HEK293T (cell line): ENCODE data around the gene PPDPF.

Experiments
- CTCF ChIA-PET: fragments of 350-600 bp; formaldehyde crosslinking; extraction: SDS; loops from one replicate; lab custom pipeline; 2021; ENCODE audit warnings: antibody characterized with exemption, inconsistent platforms; lab: Yijun Ruan, JAX
- POLR2A ChIA-PET: fragments of 350-600 bp; formaldehyde crosslinking; extraction: SDS; loops from one replicate; lab custom pipeline; 2020; ENCODE audit warnings: antibody characterized with exemption, inconsistent platforms; lab: Yijun Ruan, JAX
- DNase-seq: peaks from one replicate; pipeline ENCODE4 v3.0.0; 2012; ENCODE audit warnings: mixed read lengths; ENCODE audit errors: extremely low spot score
- ARNT ChIP-seq: fragments of 450-650 bp; IDR thresholded peaks from 2 replicates; pipeline ENCODE4 v1.6.1; 2017; ENCODE audit warnings: mild to moderate bottlenecking
- BHLHE40 ChIP-seq: fragments of 450-650 bp; IDR thresholded peaks from 2 replicates; pipeline ENCODE4 v1.6.1; 2016; ENCODE audit warnings: mild to moderate bottlenecking, moderate library complexity, borderline replicate concordance
- CTBP1 ChIP-seq: fragments of 450-650 bp; IDR thresholded peaks from 2 replicates; pipeline ENCODE4 v1.6.1; 2016; ENCODE audit warnings: borderline replicate concordance
- ELF4 ChIP-seq: fragments of 450-650 bp; IDR thresholded peaks from 2 replicates; pipeline ENCODE4 v1.6.1; 2017; ENCODE audit warnings: antibody characterized with exemption
- FOXA1 ChIP-seq: fragments of 450-650 bp; IDR thresholded peaks from 2 replicates; pipeline ENCODE4 v1.6.1; 2016; ENCODE audit warnings: mild to moderate bottlenecking
- FOXK2 ChIP-seq: fragments of 450-650 bp; IDR thresholded peaks from 2 replicates; pipeline ENCODE4 v1.6.1; 2016; ENCODE audit warnings: mild to moderate bottlenecking
- FOXM1 ChIP-seq: fragments of 450-650 bp; IDR thresholded peaks from 2 replicates; pipeline ENCODE4 v1.6.1; 2017; ENCODE audit warnings: mild to moderate bottlenecking, borderline replicate concordance
- HDGF ChIP-seq: fragments of 450-650 bp; IDR thresholded peaks from 2 replicates; pipeline ENCODE4 v1.6.1; 2017; ENCODE audit warnings: antibody characterized with exemption, borderline replicate concordance
- L3MBTL2 ChIP-seq: fragments of 450-650 bp; conservative IDR thresholded peaks from 2 replicates; pipeline ENCODE4 v1.6.1; 2016; ENCODE audit warnings: mild to moderate bottlenecking
- LEF1 ChIP-seq: fragments of 450-650 bp; IDR thresholded peaks from 2 replicates; pipeline ENCODE4 v1.6.1; 2017; ENCODE audit warnings: mild to moderate bottlenecking, borderline replicate concordance
- NFRKB ChIP-seq: fragments of 450-650 bp; IDR thresholded peaks from 2 replicates; pipeline ENCODE4 v1.6.1; 2016; ENCODE audit warnings: mild to moderate bottlenecking, moderate library complexity
- SP1 ChIP-seq: fragments of 450-650 bp; IDR thresholded peaks from 2 replicates; pipeline ENCODE4 v1.6.1; 2017
- SUZ12 ChIP-seq: fragments of 450-650 bp; IDR thresholded peaks from 2 replicates; pipeline ENCODE4 v1.6.1; 2016; ENCODE audit warnings: mild to moderate bottlenecking
- TARDBP ChIP-seq: fragments of 450-650 bp; IDR thresholded peaks from 2 replicates; pipeline ENCODE4 v1.6.1; 2016
- ZNF384 ChIP-seq: fragments of 450-650 bp; IDR thresholded peaks from 2 replicates; pipeline ENCODE4 v1.6.1; 2016
- TF ChIP-seq, protein P1 (sequence below): fragments of 450-650 bp; IDR thresholded peaks from 2 replicates; pipeline ENCODE4 v1.6.1; 2016

Gene PPDPF

DNA sequence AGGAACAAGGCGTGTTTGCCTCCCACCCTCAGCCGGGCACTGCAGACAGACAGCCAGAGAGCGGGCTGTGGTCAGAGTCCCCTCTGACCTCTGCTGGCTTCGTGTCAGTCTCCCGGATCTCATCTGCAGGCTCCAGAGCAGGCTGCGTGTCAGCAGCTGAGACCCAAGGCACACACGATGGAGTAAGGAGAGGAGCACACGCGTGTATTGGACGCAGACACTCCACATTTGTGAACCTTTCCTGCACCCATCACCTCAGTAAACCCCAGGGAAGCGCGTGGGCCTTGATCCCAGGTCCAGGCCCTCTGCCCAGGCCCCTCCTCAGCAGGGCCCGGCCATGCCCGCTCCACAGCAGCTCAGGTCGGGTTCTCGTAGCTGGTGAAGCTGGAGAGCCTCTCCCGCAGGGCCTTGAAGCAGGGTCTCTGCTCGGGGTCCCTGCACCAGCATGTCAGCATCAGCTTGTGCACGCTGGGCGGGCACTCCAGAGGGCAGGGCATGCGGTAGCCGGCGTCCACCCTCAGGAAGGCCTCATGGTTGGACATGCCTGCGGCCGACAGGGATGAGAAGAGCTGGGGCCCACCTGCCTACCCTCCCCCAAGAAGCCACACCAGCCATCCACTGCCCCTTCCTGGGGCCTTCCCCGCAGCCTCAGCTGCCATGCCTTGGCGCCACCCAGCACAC lies 8.8 kb downstream of the PPDPF start:
- CTCF ChIA-PET: no interaction called here
- POLR2A ChIA-PET: no interaction called here
- TF ChIP-seq SP1 (no peak), SUZ12 (no peak)
- DNase-seq: no peak

DNA sequence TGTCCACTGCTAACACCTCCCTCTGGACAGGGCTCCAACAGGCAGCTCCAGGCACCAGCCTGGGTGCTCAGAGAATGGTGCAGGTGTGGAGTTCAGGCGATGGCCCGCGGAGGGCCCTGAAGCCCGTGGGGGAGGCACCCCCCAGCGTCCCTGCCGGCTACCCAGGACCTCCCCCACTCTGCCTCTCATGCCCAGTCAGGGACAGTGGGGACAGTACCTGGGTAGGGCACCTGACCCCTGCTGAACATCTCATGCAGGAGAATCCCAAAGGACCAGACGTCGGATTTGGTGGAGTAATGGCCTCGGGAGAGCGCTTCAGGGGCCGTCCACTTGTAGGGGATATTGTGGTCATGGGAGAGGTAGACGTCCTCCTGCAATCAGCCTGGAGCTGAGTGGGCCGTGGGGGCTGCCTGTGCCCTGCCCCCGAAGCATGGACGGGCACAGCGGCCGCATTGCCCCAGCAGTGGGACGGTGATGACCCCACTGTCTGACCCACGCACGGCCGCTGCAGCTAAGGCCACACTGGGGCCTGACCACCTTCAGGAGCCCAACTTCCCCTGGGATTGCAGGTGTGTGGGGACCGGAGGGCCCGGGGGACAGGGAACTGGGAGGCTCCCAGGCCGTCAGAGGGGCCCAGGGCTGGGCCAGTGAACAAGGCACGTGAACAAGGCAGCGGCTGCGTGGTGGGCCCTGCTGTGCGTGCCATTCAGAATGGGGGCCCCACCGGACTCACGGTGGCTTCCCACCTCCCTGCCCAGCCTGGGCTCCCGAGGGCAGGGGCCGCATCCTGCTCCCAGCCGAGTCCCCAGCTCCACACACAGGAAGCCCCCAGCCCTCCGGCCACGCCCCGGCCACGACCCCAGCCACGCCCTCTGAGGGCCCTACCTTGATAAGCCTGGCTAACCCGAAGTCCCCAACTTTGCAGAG lies 9.6 kb downstream of the PPDPF start:
- TF ChIP-seq LEF1 (no peak), L3MBTL2 (no peak)
- ChIA-PET POLR2A (interaction anchor here (2.0 kb wide), 1 partner anchor 10 kb away, joined by 8 read pairs; the partner anchor contains the start of gene PPDPF), CTCF (no interaction called here)
- DNase-seq: no peak

DNA sequence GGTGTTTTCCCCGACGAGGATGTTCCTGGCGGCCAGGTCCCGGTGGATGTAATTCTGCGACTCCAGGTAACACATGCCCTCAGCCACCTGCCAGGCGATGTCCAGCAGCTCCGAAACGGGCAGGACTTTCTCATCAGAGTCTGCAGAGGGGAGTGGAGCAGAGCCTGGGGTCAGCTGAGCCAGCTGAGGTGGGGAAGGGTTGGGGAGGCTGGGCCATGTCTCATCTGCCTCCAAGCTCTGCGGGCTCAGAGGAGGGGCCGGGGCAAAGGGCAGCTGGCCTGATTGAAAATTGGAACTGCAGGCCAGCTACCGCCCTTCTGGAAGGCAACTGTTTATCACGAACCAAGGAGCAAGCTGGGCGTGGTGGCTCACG lies 10.2 kb downstream of the PPDPF start:
- DNase-seq: no peak
- TF ChIP-seq FOXA1 (no peak), HDGF (no peak), SUZ12 (no peak), L3MBTL2 (no peak), NFRKB (no peak), LEF1 (no peak), ELF4 (no peak), FOXK2 (no peak), ZNF384 (no peak), ARNT (no peak), CTBP1 (no peak), BHLHE40 (no peak), SP1 (no peak), FOXM1 (no peak), TARDBP (no peak)
- TF ChIP-seq, protein P1, sequence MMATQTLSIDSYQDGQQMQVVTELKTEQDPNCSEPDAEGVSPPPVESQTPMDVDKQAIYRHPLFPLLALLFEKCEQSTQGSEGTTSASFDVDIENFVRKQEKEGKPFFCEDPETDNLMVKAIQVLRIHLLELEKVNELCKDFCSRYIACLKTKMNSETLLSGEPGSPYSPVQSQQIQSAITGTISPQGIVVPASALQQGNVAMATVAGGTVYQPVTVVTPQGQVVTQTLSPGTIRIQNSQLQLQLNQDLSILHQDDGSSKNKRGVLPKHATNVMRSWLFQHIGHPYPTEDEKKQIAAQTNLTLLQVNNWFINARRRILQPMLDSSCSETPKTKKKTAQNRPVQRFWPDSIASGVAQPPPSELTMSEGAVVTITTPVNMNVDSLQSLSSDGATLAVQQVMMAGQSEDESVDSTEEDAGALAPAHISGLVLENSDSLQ: no peak
- ChIA-PET POLR2A (interaction anchor here (2.0 kb wide), 1 partner anchor 10 kb away, joined by 8 read pairs; the partner anchor contains the start of gene PPDPF), CTCF (no interaction called here)

DNA sequence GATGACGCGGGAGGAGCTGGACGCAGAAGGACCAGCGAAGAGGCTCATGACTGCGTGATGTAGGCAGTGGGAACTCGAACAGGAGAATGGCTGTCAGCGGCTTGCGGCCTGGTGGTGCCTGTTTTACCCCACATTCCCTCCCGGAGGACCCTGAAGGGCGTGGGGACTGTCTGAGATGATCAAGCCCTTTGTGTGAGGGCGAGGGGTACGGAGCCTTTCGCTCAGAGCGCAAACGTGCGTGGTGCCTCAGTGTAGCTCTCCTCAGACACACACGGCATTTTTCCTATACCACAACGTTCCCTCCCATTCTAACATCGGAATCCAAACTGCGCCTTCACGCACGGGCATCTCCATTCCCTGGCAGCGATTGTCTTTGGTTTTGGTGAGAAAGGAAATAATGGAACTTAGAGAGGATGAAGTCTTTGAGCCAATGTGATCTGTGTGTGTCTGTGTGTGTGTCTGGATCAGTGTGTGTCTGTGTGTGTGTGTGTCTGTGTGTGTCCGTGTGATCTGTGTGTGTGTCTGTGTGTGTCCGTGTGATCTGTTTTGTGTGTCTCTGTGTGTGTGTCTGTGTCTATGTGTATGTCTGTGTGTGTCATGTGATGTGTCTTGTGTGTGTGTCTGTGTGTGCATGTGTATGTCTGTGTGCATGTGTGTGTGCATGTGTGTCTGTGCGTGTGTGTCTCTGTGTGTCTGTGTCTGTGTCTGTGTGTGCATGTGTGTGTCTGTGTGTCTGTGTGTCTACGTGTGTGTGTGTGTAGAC lies 11.3 kb downstream of the PPDPF start:
- ChIA-PET POLR2A (interaction anchor here (2.0 kb wide), 1 partner anchor 11 kb away, joined by 8 read pairs; the partner anchor contains the start of gene PPDPF), CTCF (no interaction called here)
- no peak for DNase-seq
- TF ChIP-seq ARNT: no peak
- TF ChIP-seq FOXK2: no peak
- TF ChIP-seq FOXA1: no peak
- TF ChIP-seq SUZ12: no peak
- TF ChIP-seq, protein P1: no peak
- TF ChIP-seq TARDBP: peak; percentile 86

DNA sequence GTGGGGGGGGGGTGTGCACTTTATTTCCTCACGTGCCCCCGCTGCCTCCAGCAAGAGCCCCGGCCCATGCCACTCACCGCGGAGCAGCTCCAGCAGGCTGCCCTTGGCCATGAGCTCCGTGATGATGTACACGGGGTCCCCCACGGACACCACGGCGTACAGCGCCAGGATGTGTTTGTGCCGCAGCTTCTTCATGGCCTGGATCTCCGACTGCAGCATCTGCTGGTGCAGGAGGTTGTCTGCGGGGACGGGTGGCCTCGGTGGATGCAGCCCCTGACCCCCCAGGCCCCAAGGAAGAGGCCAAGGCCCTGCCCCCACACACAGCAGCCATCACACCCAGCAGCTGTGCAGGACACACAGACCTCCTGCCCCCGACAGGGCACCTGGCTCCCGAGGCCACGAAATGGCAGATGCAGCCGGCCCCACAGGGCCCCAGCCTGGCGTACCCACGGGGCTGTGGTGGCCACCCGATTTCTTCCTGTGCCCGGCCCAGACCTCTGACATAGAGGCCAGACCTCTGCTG lies 11.9 kb downstream of the PPDPF start:
- TF ChIP-seq SP1: no peak
- no peak for TF ChIP-seq FOXK2
- TF ChIP-seq HDGF: no peak
- no peak for TF ChIP-seq FOXA1
- no peak for TF ChIP-seq NFRKB
- TF ChIP-seq, protein P1: no peak
- DNase-seq: no peak
- CTCF ChIA-PET: no interaction called here
- POLR2A ChIA-PET: no interaction called here

DNA sequence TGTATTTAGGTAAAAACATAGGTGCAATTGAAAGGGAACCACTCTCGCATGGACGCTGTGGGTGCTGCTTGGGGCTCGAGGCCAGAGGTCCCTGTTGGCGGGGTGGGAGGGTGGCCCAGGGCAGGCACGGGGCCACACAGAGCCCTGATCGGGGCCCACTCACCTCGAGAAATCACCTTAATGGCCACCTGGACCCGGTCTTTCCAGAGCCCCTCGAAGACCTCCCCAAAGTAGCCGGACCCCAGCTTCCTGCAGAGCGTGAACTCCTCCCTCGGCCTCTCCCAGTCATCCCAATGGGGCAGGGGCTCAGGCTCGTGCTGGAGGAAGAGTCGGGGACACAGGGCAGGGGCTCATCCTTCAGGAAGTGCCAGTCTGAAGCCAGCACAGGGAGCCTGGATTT lies 12.8 kb downstream of the PPDPF start:
- CTCF ChIA-PET: no interaction called here
- no peak for DNase-seq
- POLR2A ChIA-PET: no interaction called here
- TF ChIP-seq LEF1 (no peak), ZNF384 (no peak), L3MBTL2 (no peak), SUZ12 (no peak), ARNT (no peak), FOXA1 (no peak), NFRKB (no peak), SP1 (no peak)
- TF ChIP-seq, protein P1: no peak
